H1 (cell line): ENCODE results near the gene BRIP1. TPM values are rescaled to one million over a fixed set of nuclear protein-coding genes. Genes with fewer than 3 reads are reported as not detected.

Experiments used
- CTCF ChIA-PET: fragments of 300-600 bp; sonication (Branson Sonifier 250); formaldehyde crosslinking; loops from one replicate; lab custom pipeline; 2021; ENCODE audit not compliant: partially characterized antibody; lab: Charles Lee
- POLR2A ChIA-PET: fragments of 300-600 bp; sonication (Branson Sonifier 250); formaldehyde crosslinking; loops from one replicate; lab custom pipeline; 2021; ENCODE audit warnings: inconsistent platforms; ENCODE audit not compliant: partially characterized antibody; lab: Charles Lee
- DNase-seq, 2 experiments: peaks; one replicate each; pipeline versions ENCODE4 v3.0.0 to v3.0.0-alpha.2; 2010 to 2022; ENCODE audit warnings: low spot score in 2 of 2, low read depth in 1 of 2, mixed read lengths in 1 of 2
- FAIRE-seq: peaks from 2 replicates; lab custom pipeline; 2011; peaks lifted over from hg19 to GRCh38; lab: Jason Lieb, UNC
- H2AFZ ChIP-seq: 2 replicates; pipeline ENCODE4 v1.8.1; 2012; ENCODE audit warnings: low read length, inconsistent platforms
- H2AK5ac ChIP-seq: 2 replicates; pipeline ENCODE4 v1.6.1; 2013; ENCODE audit warnings: low read depth, low read length
- H2BK120ac ChIP-seq: replicated peaks from 2 replicates; pipeline ENCODE3; 2013; ENCODE audit warnings: low read depth, low read length, inconsistent platforms
- H2BK12ac ChIP-seq: 2 replicates; pipeline ENCODE4 v1.6.1; 2013; ENCODE audit warnings: low read depth, low read length
- H2BK15ac ChIP-seq: 2 replicates; pipeline ENCODE4 v1.6.1; 2013; ENCODE audit warnings: low read length
- H2BK20ac ChIP-seq: 2 replicates; pipeline ENCODE4 v1.6.1; 2013; ENCODE audit warnings: low read length
- H2BK5ac ChIP-seq: 2 replicates; pipeline ENCODE4 v1.6.1; 2013; ENCODE audit warnings: low read depth, low read length
- H3K14ac ChIP-seq: 2 replicates; pipeline ENCODE4 v1.6.1; 2013; ENCODE audit warnings: inconsistent platforms; ENCODE audit not compliant: insufficient read length
- H3K18ac ChIP-seq: 2 replicates; pipeline ENCODE4 v1.6.1; 2013; ENCODE audit warnings: low read length; ENCODE audit errors: extremely low read depth
- H3K23ac ChIP-seq: 2 replicates; pipeline ENCODE4 v1.6.1; 2013; ENCODE audit warnings: inconsistent platforms; ENCODE audit not compliant: insufficient read length
- H3K23me2 ChIP-seq: 2 replicates; pipeline ENCODE4 v1.6.1; 2013; ENCODE audit warnings: low read depth, low read length
- H3K27ac ChIP-seq: 2 replicates; pipeline ENCODE4 v1.6.1; 2011; ENCODE audit warnings: low read depth, low read length, inconsistent platforms
- H3K27me3 ChIP-seq, 4 experiments: replicated peaks in 1 of 4; 1 replicate in 1 of 4; 2 replicates in 3 of 4; pipeline versions ENCODE4 v1.6.1 to v1.8.1; 2011 to 2013; ENCODE audit warnings: low read length in 3 of 4, mild to moderate bottlenecking in 3 of 4, inconsistent platforms in 2 of 4, mixed read lengths in 2 of 4, moderate library complexity in 1 of 4; ENCODE audit not compliant: control insufficient read depth in 3 of 4, insufficient read depth in 3 of 4; ENCODE audit errors: extremely low read depth in 1 of 4
- H3K36me3 ChIP-seq, 4 experiments: 2 replicates each; pipeline versions ENCODE4 v1.6.1 to v1.8.1; 2011 to 2013; ENCODE audit warnings: mild to moderate bottlenecking in 4 of 4, low read length in 3 of 4, moderate library complexity in 2 of 4, control low read depth in 1 of 4, inconsistent platforms in 1 of 4; ENCODE audit not compliant: insufficient read depth in 4 of 4, control insufficient read depth in 2 of 4
- H3K4ac ChIP-seq: replicated peaks from 2 replicates; pipeline ENCODE3; 2013; ENCODE audit warnings: low read length, low read depth, mixed read lengths, inconsistent platforms; ENCODE audit not compliant: insufficient read length
- H3K4me1 ChIP-seq, 4 experiments: replicated peaks in 1 of 4; 1 replicate in 1 of 4; 2 replicates in 3 of 4; pipeline versions ENCODE4 v1.6.1 to v1.8.1; 2011 to 2013; ENCODE audit warnings: low read length in 3 of 4, inconsistent platforms in 2 of 4, mixed read lengths in 1 of 4; ENCODE audit not compliant: insufficient read depth in 4 of 4, control insufficient read depth in 3 of 4
- H3K4me2 ChIP-seq, 2 experiments: 2 replicates each; pipeline versions ENCODE4 v1.6.1 to v1.8.1; 2011 to 2013; ENCODE audit warnings: low read depth in 2 of 2, low read length in 2 of 2, control low read depth in 1 of 2, inconsistent platforms in 1 of 2, mild to moderate bottlenecking in 1 of 2; ENCODE audit not compliant: insufficient read depth in 1 of 2
- H3K4me3 ChIP-seq, 4 experiments: fragments of 200-600, 300-600 bp in 1 of 4; sonication (generic), shearing (Covaris generic), sonication (Bioruptor Twin) in 1 of 4; 2 replicates each; pipeline versions ENCODE4 v1.5.1 to v1.8.1; 2011 to 2016; ENCODE audit warnings: low read length in 4 of 4, low read depth in 3 of 4, control low read depth in 2 of 4, inconsistent platforms in 2 of 4, mild to moderate bottlenecking in 2 of 4, mixed read lengths in 1 of 4, moderate library complexity in 1 of 4; ENCODE audit not compliant: insufficient read depth in 2 of 4; ENCODE audit errors: extremely low read depth in 1 of 4
- H3K56ac ChIP-seq: replicated peaks from 2 replicates; pipeline ENCODE3; 2013; ENCODE audit warnings: low read depth, mild to moderate bottlenecking, mixed read lengths, low read length, inconsistent platforms; ENCODE audit not compliant: insufficient read length
- H3K79me1 ChIP-seq: 2 replicates; pipeline ENCODE4 v1.6.1; 2013; ENCODE audit warnings: low read depth, low read length, control low read depth
- H3K79me2 ChIP-seq, 2 experiments: 2 replicates each; pipeline versions ENCODE4 v1.6.1 to v1.8.1; 2012 to 2013; ENCODE audit warnings: low read length in 2 of 2, mild to moderate bottlenecking in 2 of 2, inconsistent platforms in 1 of 2; ENCODE audit not compliant: insufficient read depth in 2 of 2, control insufficient read depth in 1 of 2
- H3K9ac ChIP-seq, 4 experiments: replicated peaks in 1 of 4; 1 replicate in 1 of 4; 2 replicates in 3 of 4; pipeline versions ENCODE4 v1.6.1 to v1.8.1; 2011 to 2013; ENCODE audit warnings: low read depth in 3 of 4, low read length in 3 of 4, control low read depth in 2 of 4, mild to moderate bottlenecking in 2 of 4, moderate library complexity in 2 of 4, inconsistent platforms in 1 of 4; ENCODE audit errors: extremely low read depth in 1 of 4
- H3K9me3 ChIP-seq, 2 experiments: 2 replicates each; pipeline versions ENCODE4 v1.6.1 to v1.8.1; 2012 to 2013; ENCODE audit warnings: mild to moderate bottlenecking in 2 of 2, moderate library complexity in 2 of 2, control low read depth in 1 of 2, inconsistent platforms in 1 of 2, low read depth in 1 of 2, low read length in 1 of 2, mixed read lengths in 1 of 2; ENCODE audit not compliant: insufficient read depth in 2 of 2
- H4K20me1 ChIP-seq, 2 experiments: replicated peaks in 1 of 2; 2 replicates each; pipeline versions ENCODE3 to v1.8.1; 2011 to 2013; ENCODE audit warnings: inconsistent platforms in 2 of 2, low read length in 2 of 2, mild to moderate bottlenecking in 1 of 2; ENCODE audit not compliant: insufficient read depth in 2 of 2, control insufficient read depth in 1 of 2
- H4K5ac ChIP-seq: 2 replicates; pipeline ENCODE4 v1.6.1; 2013; ENCODE audit warnings: low read length, low read depth, mixed read lengths, inconsistent platforms; ENCODE audit not compliant: insufficient read length
- H4K8ac ChIP-seq: 2 replicates; pipeline ENCODE4 v1.8.0; 2013; ENCODE audit warnings: mild to moderate bottlenecking, moderate library complexity, low read length, inconsistent platforms; ENCODE audit not compliant: insufficient read depth; ENCODE audit errors: extremely low read depth
- H4K91ac ChIP-seq: replicated peaks from 2 replicates; pipeline ENCODE3; 2013; ENCODE audit warnings: low read length, mixed read lengths, inconsistent platforms; ENCODE audit not compliant: insufficient read length
- EP300 ChIP-seq, 2 experiments: IDR thresholded peaks; 1 replicate in 1 of 2; 2 replicates in 1 of 2; pipeline ENCODE4 v1.6.1; 2011 to 2012; ENCODE audit warnings: low read depth in 2 of 2, low read length in 2 of 2, mild to moderate bottlenecking in 2 of 2, borderline replicate concordance in 1 of 2, inconsistent platforms in 1 of 2, moderate library complexity in 1 of 2
- MAFK ChIP-seq: IDR thresholded peaks from 2 replicates; pipeline ENCODE4 v1.6.1; 2012; ENCODE audit warnings: low read depth, mild to moderate bottlenecking, improper control_type of control experiment, low read length
- WGBS, 2 experiments: shearing (Covaris generic) in 1 of 2; methylation state at CpG; one replicate each; pipeline versions ENCODE4 v1.1.6 to v1.1.7; 2013 to 2015; ENCODE audit warnings: low lambda C conversion rate in 2 of 2, mixed read lengths in 2 of 2, inconsistent platforms in 1 of 2, low coverage in 1 of 2, missing lambda C conversion rate in 1 of 2; ENCODE audit not compliant: insufficient replicate concordance in 2 of 2, insufficient coverage in 1 of 2, insufficient read length in 1 of 2; ENCODE audit errors: extremely low coverage in 1 of 2, missing lambda C conversion rate in 1 of 2; 5-methylcytosine and 5-hydroxymethylcytosine counted together
- polyA plus RNA-seq, 7 experiments: library from polyadenylated mRNA; depleted of rRNA in 3 of 7; stranded (reverse) in 5 of 7; unstranded in 2 of 7; fragments of >200 nt in 5 of 7; fragments of 200-250 nt in 2 of 7; gene quantifications; 1 replicate in 5 of 7; 2 replicates in 1 of 7; 4 replicates in 1 of 7; pipeline versions ENCODE4 v1.2.1 to v1.2.3, GENCODE V29; 2011 to 2013; ENCODE audit warnings: missing spikeins in 2 of 7, mixed read lengths in 2 of 7
- total RNA-seq: library from RNA; stranded (reverse); fragmentation: NEBNext Ultra II Directional; extraction: Animal tissue kit (Norgen Biotek cat#: 25700); gene quantifications from 2 replicates; pipeline ENCODE4 v1.2.1, GENCODE V29; 2021

BRIP1 gene
- total and polyA plus RNA-seq, 2 of the 8 experiments (the other 6 are each of a cell fraction or from before 2014, with no cell fraction given) = 5.8 to 19.2 TPM

GRCh38 chr17:61686113-61686512 lies 177.2 kb downstream of the BRIP1 start:
- Histone ChIP-seq H3K4me1 (no peaks in the 10 kb centered on the region), H3K9me3 (no peaks in the 10 kb centered on the region), H2AFZ (no peak overlapping the region), H4K8ac (no peak overlapping the region), H3K14ac (no peak overlapping the region), H3K18ac (no peak overlapping the region), H2BK5ac (no peak overlapping the region), H3K9ac (no peak overlapping the region), H2BK12ac (no peak overlapping the region), H4K20me1 (no peaks in the 10 kb centered on the region), H4K5ac (no peak overlapping the region), H3K56ac (no peak overlapping the region), H3K36me3 (peaks cover 0 to 4% (median 1%) of the 10 kb centered on the region in 4 experiments; a peak in 2 of 8 replicates), H3K4me3 (no peak overlapping the region), H2BK20ac (no peak overlapping the region), H3K4me2 (no peak overlapping the region), H3K27ac (no peak overlapping the region), H3K79me1 (no peaks in the 10 kb centered on the region), H3K23ac (no peak overlapping the region), H3K4ac (no peak overlapping the region), H2BK120ac (no peak overlapping the region), H3K23me2 (no peaks in the 10 kb centered on the region), H3K27me3 (no peaks in the 10 kb centered on the region), H3K79me2 (no peaks in the 10 kb centered on the region), H4K91ac (no peak overlapping the region), H2AK5ac (no peak overlapping the region), H2BK15ac (no peak overlapping the region)
- POLR2A ChIA-PET = no interaction called here
- DNase-seq = no peak
- FAIRE-seq = no peak
- CTCF ChIA-PET = no interaction called here
- WGBS, 2 experiments = 90% methylated on average over 1 of the region's 1 CpG; no CpG with 5 or more reads in 1 of the 2 experiments
- TF ChIP-seq EP300 (IDR thresholded peaks at IDR 0.05; ENCODE audit: borderline replicate concordance in 1 of 2, low read depth in 2 of 2, low read length in 2 of 2) = no peak
- peak; percentile 23; the same call in 1 of the 2 replicates for TF ChIP-seq MAFK
